Activated CD4-positive, alpha-beta T cell treated with anti-CD3 and anti-CD28 coated beads, Interleukin-2, amount 50 U/mL, for 48 hours (primary cell): ENCODE results near the gene CACNA1D.
"Not testable (repeated sequence)": the region's sequence is repeated elsewhere in the genome, so short reads cannot be mapped to it uniquely, and the experiment has no call there.

Experiments
- DNase-seq, 2 experiments: peaks; one replicate each; pipeline ENCODE4 v3.0.0-alpha.2; 2020

Gene CACNA1D

GRCh38 chr3:53617893-53618523, 123.6 kb downstream of the CACNA1D start:
- DNase-seq: no peak

GRCh38 chr3:53618524-53618906, 124.1 kb downstream of the CACNA1D start:
- DNase-seq: no peak

GRCh38 chr3:53618936-53619335, 124.5 kb downstream of the CACNA1D start:
- no peak for DNase-seq

GRCh38 chr3:53624061-53624857, 129.8 kb downstream of the CACNA1D start:
- DNase-seq: no peak

GRCh38 chr3:53626876-53627275, 132.5 kb downstream of the CACNA1D start:
- DNase-seq: no peak

GRCh38 chr3:53628536-53629401, 134.4 kb downstream of the CACNA1D start:
- DNase-seq: no peak

- DNase-seq: no peak
These were observed 135.0 kb downstream of the CACNA1D start for GRCh38 chr3:53629402-53629723.

GRCh38 chr3:53630547-53630946, 136.1 kb downstream of the CACNA1D start:
- no peak for DNase-seq

GRCh38 chr3:53633197-53633787, 138.9 kb downstream of the CACNA1D start:
- no peak for DNase-seq

GRCh38 chr3:53635041-53635440, 140.6 kb downstream of the CACNA1D start:
- DNase-seq: no peak

- DNase-seq: not testable (repeated sequence)
These were observed 144.4 kb downstream of the CACNA1D start for GRCh38 chr3:53638806-53639205.

- no peak for DNase-seq
These were observed 147.0 kb downstream of the CACNA1D start for GRCh38 chr3:53641397-53641796.

GRCh38 chr3:53642211-53642610, 147.8 kb downstream of the CACNA1D start:
- no peak for DNase-seq

GRCh38 chr3:53643757-53644156, 149.3 kb downstream of the CACNA1D start:
- no peak for DNase-seq

- DNase-seq: no peak
These were observed 151.3 kb downstream of the CACNA1D start for GRCh38 chr3:53645754-53646153.

GRCh38 chr3:53646723-53647122, 152.3 kb downstream of the CACNA1D start:
- no peak for DNase-seq

GRCh38 chr3:53649816-53650215, 155.4 kb downstream of the CACNA1D start:
- DNase-seq: no peak

- peak; percentile 3 to 19 for DNase-seq
These were observed 156.0 kb downstream of the CACNA1D start for GRCh38 chr3:53650424-53650823.

- DNase-seq: no peak
These were observed 156.7 kb downstream of the CACNA1D start for GRCh38 chr3:53650928-53651661.

GRCh38 chr3:53651927-53652326, 157.5 kb downstream of the CACNA1D start:
- DNase-seq: no peak

- no peak for DNase-seq
These were observed 163.2 kb downstream of the CACNA1D start for GRCh38 chr3:53657651-53658050.

- DNase-seq: no peak
These were observed 164.3 kb downstream of the CACNA1D start for GRCh38 chr3:53658613-53659193.
